WTC11 (cell line): ENCODE data around the gene SLC25A25. TPM values are rescaled to one million over a fixed set of nuclear protein-coding genes. Genes with fewer than 3 reads are reported as not detected.

ENCODE experiments used
- ATAC-seq: fragments of 200-7000 bp; cut with Tn5 transposase; 2 replicates; pipeline ENCODE4 v1.10.0; 2021; ENCODE audit warnings: mild to moderate bottlenecking, moderate library complexity
- CTCF ChIA-PET: fragments of 300-600 bp; sonication (Branson Sonifier 250); formaldehyde crosslinking; loops from one replicate; lab custom pipeline; 2021; ENCODE audit warnings: antibody characterized with exemption; lab: Charles Lee
- POLR2A ChIA-PET: fragments of 350-600 bp; sonication (Branson Sonifier 250); formaldehyde crosslinking; loops from one replicate; lab custom pipeline; 2021; ENCODE audit warnings: antibody characterized with exemption; lab: Charles Lee
- DNase-seq: peaks from one replicate; pipeline ENCODE4 v3.0.0; 2021; ENCODE audit warnings: low spot score
- H3K27ac Mint-ChIP-seq: 2 replicates; pipeline ENCODE4 v1.8.0; 2021; ENCODE audit warnings: mixed read lengths
- H3K27me3 Mint-ChIP-seq: 2 replicates; pipeline ENCODE4 v1.8.0; 2021; ENCODE audit warnings: low read depth, mild to moderate bottlenecking, moderate library complexity, mixed read lengths
- H3K36me3 Mint-ChIP-seq: 2 replicates; pipeline ENCODE4 v1.8.0; 2021; ENCODE audit warnings: mixed read lengths
- H3K4me1 Mint-ChIP-seq: 2 replicates; pipeline ENCODE4 v1.8.0; 2022; ENCODE audit warnings: mixed read lengths
- H3K4me3 Mint-ChIP-seq: 2 replicates; pipeline ENCODE4 v1.8.0; 2021; ENCODE audit warnings: mild to moderate bottlenecking, moderate library complexity, mixed read lengths
- H3K9me3 Mint-ChIP-seq: 2 replicates; pipeline ENCODE4 v1.8.0; 2021; ENCODE audit warnings: mixed read lengths
- ATF1 ChIP-seq: sonication (generic); formaldehyde crosslinking; IDR thresholded peaks from 2 replicates; pipeline ENCODE4 v1.8.1; 2023; ENCODE audit warnings: mild to moderate bottlenecking, moderate library complexity, missing genetic modification reagents
- CREM ChIP-seq: sonication (generic); formaldehyde crosslinking; IDR thresholded peaks from 2 replicates; pipeline ENCODE4 v1.8.1; 2022; ENCODE audit warnings: mild to moderate bottlenecking, missing genetic modification reagents, moderate library complexity
- JUN ChIP-seq: sonication (generic); formaldehyde crosslinking; IDR thresholded peaks from 2 replicates; pipeline ENCODE4 v1.8.0; 2023; ENCODE audit warnings: mild to moderate bottlenecking, missing genetic modification reagents
- NR2C2 ChIP-seq: sonication (generic); formaldehyde crosslinking; IDR thresholded peaks from 2 replicates; pipeline ENCODE4 v1.8.0; 2022; ENCODE audit warnings: mild to moderate bottlenecking, missing genetic modification reagents
- OVOL2 ChIP-seq: fragments of 250-450 bp; sonication (Bioruptor Pico); IDR thresholded peaks from 2 replicates; pipeline ENCODE4 v1.9.0; 2021; ENCODE audit warnings: mild to moderate bottlenecking, borderline replicate concordance
- PRRX2 ChIP-seq: fragments of 250-450 bp; sonication (Bioruptor Pico); IDR thresholded peaks from 2 replicates; pipeline ENCODE4 v1.8.0; 2021; ENCODE audit warnings: mild to moderate bottlenecking
- TP53 ChIP-seq: sonication (generic); formaldehyde crosslinking; IDR thresholded peaks from 2 replicates; pipeline ENCODE4 v1.8.1; 2023; ENCODE audit warnings: mild to moderate bottlenecking, missing genetic modification reagents
- ZNF232 ChIP-seq: sonication (generic); formaldehyde crosslinking; IDR thresholded peaks from 2 replicates; pipeline ENCODE4 v1.8.0; 2022; ENCODE audit warnings: mild to moderate bottlenecking, missing genetic modification reagents
- ZNF396 ChIP-seq: fragments of 250-450 bp; sonication (Bioruptor Pico); IDR thresholded peaks from 2 replicates; pipeline ENCODE4 v1.8.0; 2021; ENCODE audit warnings: mild to moderate bottlenecking, moderate library complexity, borderline replicate concordance
- ZNF671 ChIP-seq: fragments of 250-450 bp; sonication (Bioruptor Pico); IDR thresholded peaks from 2 replicates; pipeline ENCODE4 v1.8.0; 2021; ENCODE audit warnings: mild to moderate bottlenecking
- total RNA-seq: library from RNA; stranded (reverse); gene quantifications from 3 replicates; pipeline ENCODE4 v1.2.3, GENCODE V29; 2021
- TF ChIP-seq, protein P1 (sequence below): sonication (generic); formaldehyde crosslinking; IDR thresholded peaks from 2 replicates; pipeline ENCODE4 v1.8.1; 2022; ENCODE audit warnings: low read depth, missing genetic modification reagents, borderline replicate concordance
- TF ChIP-seq, protein P2 (sequence below): sonication (generic); formaldehyde crosslinking; IDR thresholded peaks from 2 replicates; pipeline ENCODE4 v1.8.1; 2022; ENCODE audit warnings: low read depth, mild to moderate bottlenecking, moderate library complexity, missing genetic modification reagents, borderline replicate concordance
- TF ChIP-seq, protein P3 (sequence below): fragments of 250-450 bp; sonication (Bioruptor Pico); IDR thresholded peaks from 2 replicates; pipeline ENCODE4 v1.8.0; 2021; ENCODE audit warnings: mild to moderate bottlenecking
- TF ChIP-seq, protein P4 (sequence below): fragments of 250-450 bp; sonication (Bioruptor Pico); IDR thresholded peaks from 2 replicates; pipeline ENCODE4 v1.9.0; 2021; ENCODE audit warnings: moderate library complexity, mild to moderate bottlenecking, inconsistent platforms, borderline replicate concordance
- TF ChIP-seq, protein P5 (sequence below): sonication (generic); formaldehyde crosslinking; IDR thresholded peaks from 2 replicates; pipeline ENCODE4 v1.8.1; 2023; ENCODE audit warnings: mild to moderate bottlenecking, missing genetic modification reagents, moderate library complexity
- TF ChIP-seq, protein P6 (sequence below): sonication (generic); formaldehyde crosslinking; IDR thresholded peaks from 2 replicates; pipeline ENCODE4 v1.8.1; 2023; ENCODE audit warnings: mild to moderate bottlenecking, missing genetic modification reagents
- TF ChIP-seq, protein P7 (sequence below): fragments of 250-450 bp; sonication (Bioruptor Pico); IDR thresholded peaks from 2 replicates; pipeline ENCODE4 v1.9.0; 2021; ENCODE audit warnings: mild to moderate bottlenecking, borderline replicate concordance
- TF ChIP-seq, protein P8 (sequence below): sonication (generic); formaldehyde crosslinking; conservative IDR thresholded peaks from 2 replicates; pipeline ENCODE4 v1.8.1; 2022; ENCODE audit warnings: mild to moderate bottlenecking, missing genetic modification reagents

Gene SLC25A25
- total RNA-seq, 1 experiment from 2014 or later, result 17.4 TPM

DNA sequence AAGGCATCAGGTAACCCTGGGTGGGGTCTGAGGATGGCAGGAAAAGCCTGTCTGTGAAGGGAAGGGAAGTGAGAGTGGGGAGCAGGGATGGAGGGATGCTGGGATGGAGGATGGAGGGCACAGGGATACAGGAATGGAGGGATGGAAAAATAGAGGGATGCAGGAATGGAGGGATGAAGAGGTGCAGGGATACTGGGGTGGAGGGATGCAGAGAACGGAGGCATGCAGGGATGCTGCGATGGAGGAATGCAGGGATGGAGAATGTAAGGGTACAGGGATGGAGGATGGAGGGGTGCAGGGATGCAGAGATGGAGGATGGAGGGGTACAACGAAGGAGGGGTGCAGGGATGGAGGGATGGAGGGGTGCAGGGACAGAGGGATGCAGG, 50.4 kb downstream of the SLC25A25 start (continued):
- TF ChIP-seq, protein P1, sequence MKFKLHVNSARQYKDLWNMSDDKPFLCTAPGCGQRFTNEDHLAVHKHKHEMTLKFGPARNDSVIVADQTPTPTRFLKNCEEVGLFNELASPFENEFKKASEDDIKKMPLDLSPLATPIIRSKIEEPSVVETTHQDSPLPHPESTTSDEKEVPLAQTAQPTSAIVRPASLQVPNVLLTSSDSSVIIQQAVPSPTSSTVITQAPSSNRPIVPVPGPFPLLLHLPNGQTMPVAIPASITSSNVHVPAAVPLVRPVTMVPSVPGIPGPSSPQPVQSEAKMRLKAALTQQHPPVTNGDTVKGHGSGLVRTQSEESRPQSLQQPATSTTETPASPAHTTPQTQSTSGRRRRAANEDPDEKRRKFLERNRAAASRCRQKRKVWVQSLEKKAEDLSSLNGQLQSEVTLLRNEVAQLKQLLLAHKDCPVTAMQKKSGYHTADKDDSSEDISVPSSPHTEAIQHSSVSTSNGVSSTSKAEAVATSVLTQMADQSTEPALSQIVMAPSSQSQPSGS (CRISPR knock-in tag), result no peak
- TF ChIP-seq, protein P2, sequence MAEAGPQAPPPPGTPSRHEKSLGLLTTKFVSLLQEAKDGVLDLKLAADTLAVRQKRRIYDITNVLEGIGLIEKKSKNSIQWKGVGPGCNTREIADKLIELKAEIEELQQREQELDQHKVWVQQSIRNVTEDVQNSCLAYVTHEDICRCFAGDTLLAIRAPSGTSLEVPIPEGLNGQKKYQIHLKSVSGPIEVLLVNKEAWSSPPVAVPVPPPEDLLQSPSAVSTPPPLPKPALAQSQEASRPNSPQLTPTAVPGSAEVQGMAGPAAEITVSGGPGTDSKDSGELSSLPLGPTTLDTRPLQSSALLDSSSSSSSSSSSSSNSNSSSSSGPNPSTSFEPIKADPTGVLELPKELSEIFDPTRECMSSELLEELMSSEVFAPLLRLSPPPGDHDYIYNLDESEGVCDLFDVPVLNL (CRISPR knock-in tag), result no peak
- TF ChIP-seq, protein P3, sequence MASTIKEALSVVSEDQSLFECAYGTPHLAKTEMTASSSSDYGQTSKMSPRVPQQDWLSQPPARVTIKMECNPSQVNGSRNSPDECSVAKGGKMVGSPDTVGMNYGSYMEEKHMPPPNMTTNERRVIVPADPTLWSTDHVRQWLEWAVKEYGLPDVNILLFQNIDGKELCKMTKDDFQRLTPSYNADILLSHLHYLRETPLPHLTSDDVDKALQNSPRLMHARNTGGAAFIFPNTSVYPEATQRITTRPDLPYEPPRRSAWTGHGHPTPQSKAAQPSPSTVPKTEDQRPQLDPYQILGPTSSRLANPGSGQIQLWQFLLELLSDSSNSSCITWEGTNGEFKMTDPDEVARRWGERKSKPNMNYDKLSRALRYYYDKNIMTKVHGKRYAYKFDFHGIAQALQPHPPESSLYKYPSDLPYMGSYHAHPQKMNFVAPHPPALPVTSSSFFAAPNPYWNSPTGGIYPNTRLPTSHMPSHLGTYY (CRISPR knock-in tag), result no peak

DNA sequence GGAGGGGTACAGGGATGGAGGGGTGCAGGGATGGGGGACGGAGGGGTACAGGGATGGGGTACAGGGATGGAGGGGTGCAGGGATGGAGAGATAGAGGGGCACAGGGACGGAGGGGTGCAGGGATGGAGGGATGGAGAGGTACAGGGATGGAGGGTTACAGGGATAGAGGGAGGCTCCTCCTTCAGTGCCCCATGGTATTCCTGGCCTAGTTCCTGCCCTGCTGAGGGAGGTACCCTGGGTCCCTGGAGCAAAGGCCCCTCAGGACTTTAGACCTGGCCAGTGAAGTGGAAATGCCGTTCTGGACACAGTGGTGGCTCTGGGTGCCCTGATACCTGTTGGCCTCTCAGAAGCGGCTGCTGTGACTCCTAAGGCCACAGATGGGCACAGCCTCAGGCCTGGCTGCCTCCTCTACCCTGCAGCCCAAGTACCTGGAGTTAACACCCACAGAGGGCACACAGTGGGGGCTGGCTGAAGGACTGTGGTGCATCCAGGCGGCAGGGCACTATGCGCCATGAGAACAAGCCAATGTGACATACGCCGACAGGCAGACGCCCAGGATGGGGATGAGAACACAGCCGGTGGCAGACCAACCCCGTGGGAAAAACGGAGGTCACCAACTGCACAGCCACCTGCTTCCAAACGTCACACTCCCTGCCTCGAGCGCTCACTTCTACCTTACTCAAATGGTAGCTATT, 51.1 kb downstream of the SLC25A25 start:
- peaks cover 19% of the 10 kb centered on the region for H3K36me3 Mint-ChIP-seq
- TF ChIP-seq ZNF671 (CRISPR knock-in tag) (no peak), ATF1 (CRISPR knock-in tag) (no peak), ZNF232 (CRISPR knock-in tag) (no peak), NR2C2 (CRISPR knock-in tag) (no peak), ZNF396 (CRISPR knock-in tag) (no peak), JUN (CRISPR knock-in tag) (no peak), TP53 (CRISPR knock-in tag) (no peak), OVOL2 (CRISPR knock-in tag) (no peak), PRRX2 (no peak), CREM (CRISPR knock-in tag) (no peak)
- TF ChIP-seq, protein P4, sequence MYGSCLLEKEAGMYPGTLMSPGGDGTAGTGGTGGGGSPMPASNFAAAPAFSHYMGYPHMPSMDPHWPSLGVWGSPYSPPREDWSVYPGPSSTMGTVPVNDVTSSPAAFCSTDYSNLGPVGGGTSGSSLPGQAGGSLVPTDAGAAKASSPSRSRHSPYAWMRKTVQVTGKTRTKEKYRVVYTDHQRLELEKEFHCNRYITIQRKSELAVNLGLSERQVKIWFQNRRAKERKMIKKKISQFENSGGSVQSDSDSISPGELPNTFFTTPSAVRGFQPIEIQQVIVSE, result no peak
- TF ChIP-seq, protein P5, sequence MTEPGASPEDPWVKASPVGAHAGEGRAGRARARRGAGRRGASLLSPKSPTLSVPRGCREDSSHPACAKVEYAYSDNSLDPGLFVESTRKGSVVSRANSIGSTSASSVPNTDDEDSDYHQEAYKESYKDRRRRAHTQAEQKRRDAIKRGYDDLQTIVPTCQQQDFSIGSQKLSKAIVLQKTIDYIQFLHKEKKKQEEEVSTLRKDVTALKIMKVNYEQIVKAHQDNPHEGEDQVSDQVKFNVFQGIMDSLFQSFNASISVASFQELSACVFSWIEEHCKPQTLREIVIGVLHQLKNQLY (CRISPR knock-in tag), result no peak
- TF ChIP-seq, protein P6, sequence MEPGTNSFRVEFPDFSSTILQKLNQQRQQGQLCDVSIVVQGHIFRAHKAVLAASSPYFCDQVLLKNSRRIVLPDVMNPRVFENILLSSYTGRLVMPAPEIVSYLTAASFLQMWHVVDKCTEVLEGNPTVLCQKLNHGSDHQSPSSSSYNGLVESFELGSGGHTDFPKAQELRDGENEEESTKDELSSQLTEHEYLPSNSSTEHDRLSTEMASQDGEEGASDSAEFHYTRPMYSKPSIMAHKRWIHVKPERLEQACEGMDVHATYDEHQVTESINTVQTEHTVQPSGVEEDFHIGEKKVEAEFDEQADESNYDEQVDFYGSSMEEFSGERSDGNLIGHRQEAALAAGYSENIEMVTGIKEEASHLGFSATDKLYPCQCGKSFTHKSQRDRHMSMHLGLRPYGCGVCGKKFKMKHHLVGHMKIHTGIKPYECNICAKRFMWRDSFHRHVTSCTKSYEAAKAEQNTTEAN (CRISPR knock-in tag), result no peak
- TF ChIP-seq, protein P7, sequence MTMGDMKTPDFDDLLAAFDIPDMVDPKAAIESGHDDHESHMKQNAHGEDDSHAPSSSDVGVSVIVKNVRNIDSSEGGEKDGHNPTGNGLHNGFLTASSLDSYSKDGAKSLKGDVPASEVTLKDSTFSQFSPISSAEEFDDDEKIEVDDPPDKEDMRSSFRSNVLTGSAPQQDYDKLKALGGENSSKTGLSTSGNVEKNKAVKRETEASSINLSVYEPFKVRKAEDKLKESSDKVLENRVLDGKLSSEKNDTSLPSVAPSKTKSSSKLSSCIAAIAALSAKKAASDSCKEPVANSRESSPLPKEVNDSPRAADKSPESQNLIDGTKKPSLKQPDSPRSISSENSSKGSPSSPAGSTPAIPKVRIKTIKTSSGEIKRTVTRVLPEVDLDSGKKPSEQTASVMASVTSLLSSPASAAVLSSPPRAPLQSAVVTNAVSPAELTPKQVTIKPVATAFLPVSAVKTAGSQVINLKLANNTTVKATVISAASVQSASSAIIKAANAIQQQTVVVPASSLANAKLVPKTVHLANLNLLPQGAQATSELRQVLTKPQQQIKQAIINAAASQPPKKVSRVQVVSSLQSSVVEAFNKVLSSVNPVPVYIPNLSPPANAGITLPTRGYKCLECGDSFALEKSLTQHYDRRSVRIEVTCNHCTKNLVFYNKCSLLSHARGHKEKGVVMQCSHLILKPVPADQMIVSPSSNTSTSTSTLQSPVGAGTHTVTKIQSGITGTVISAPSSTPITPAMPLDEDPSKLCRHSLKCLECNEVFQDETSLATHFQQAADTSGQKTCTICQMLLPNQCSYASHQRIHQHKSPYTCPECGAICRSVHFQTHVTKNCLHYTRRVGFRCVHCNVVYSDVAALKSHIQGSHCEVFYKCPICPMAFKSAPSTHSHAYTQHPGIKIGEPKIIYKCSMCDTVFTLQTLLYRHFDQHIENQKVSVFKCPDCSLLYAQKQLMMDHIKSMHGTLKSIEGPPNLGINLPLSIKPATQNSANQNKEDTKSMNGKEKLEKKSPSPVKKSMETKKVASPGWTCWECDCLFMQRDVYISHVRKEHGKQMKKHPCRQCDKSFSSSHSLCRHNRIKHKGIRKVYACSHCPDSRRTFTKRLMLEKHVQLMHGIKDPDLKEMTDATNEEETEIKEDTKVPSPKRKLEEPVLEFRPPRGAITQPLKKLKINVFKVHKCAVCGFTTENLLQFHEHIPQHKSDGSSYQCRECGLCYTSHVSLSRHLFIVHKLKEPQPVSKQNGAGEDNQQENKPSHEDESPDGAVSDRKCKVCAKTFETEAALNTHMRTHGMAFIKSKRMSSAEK (CRISPR knock-in tag), result no peak
- TF ChIP-seq, protein P8, sequence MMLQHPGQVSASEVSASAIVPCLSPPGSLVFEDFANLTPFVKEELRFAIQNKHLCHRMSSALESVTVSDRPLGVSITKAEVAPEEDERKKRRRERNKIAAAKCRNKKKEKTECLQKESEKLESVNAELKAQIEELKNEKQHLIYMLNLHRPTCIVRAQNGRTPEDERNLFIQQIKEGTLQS, result no peak
- TF ChIP-seq, all 79 proteins: peak for 0
- CTCF ChIA-PET, result no interaction called here
- Mint-ChIP-seq H3K4me3 (no peak overlapping the region), H3K27me3 (no peaks in the 10 kb centered on the region), H3K4me1 (peaks cover 10% of the 10 kb centered on the region), H3K9me3 (no peaks in the 10 kb centered on the region), H3K27ac (no peak overlapping the region)
- ATAC-seq (no peak), DNase-seq (no peak)
- POLR2A ChIA-PET, result no interaction called here
